ENCODE measurements around the gene TBC1D1.

The TBC1D1 gene

GRCh38 chr4:38163216-38164006 is 272.5 kb downstream of the TBC1D1 start:
- Histone ChIP-seq H3F3A (ENCODE audit: insufficient read depth, low read length) (no peaks in the 10 kb centered on the region), H3K27ac (ENCODE audit: low read depth, low read length, poor library complexity, severe bottlenecking) (no peak overlapping the region), H3K4me2 (ENCODE audit: low read length) (no peak overlapping the region)

GRCh38 chr4:38164346-38164745 is 273.5 kb downstream of the TBC1D1 start:
- Histone ChIP-seq H3K4me3 (ENCODE audit: low read depth, low read length, poor library complexity, severe bottlenecking) (no peak overlapping the region), H3K9me2 (ENCODE audit: low read depth, low read length) (no peaks in the 10 kb centered on the region), H3F3A (ENCODE audit: insufficient read depth, low read length) (no peaks in the 10 kb centered on the region), H3K79me2 (ENCODE audit: insufficient read depth, low read length) (no peaks in the 10 kb centered on the region), H2AFZ (ENCODE audit: low read length) (no peak overlapping the region), H3K27me3 (ENCODE audit: insufficient read depth, low read length) (peaks cover 5% of the 10 kb centered on the region; the same call in 1 of the 2 replicates), H3K9ac (ENCODE audit: low read length) (no peak overlapping the region), H3K9me3 (ENCODE audit: low read length) (0 out of 2 replicates have a peak, but pooled peaks cover 5% of the 10 kb centered on the region), H3K4me2 (ENCODE audit: low read length) (no peak overlapping the region), H3K4me1 (ENCODE audit: insufficient read depth, low read length, severe bottlenecking) (no peaks in the 10 kb centered on the region), H3K27ac (ENCODE audit: low read depth, low read length, poor library complexity, severe bottlenecking) (no peak overlapping the region), H3K36me3 (ENCODE audit: insufficient read depth, low read length) (no peaks in the 10 kb centered on the region; the same call in 1 of the 2 replicates), H4K20me1 (ENCODE audit: insufficient read depth, low read length) (no peaks in the 10 kb centered on the region)
- no peak for TF ChIP-seq EZH2 (IDR thresholded peaks at IDR 0.05; ENCODE audit: borderline replicate concordance, low read length)
- TF ChIP-seq, protein P1, sequence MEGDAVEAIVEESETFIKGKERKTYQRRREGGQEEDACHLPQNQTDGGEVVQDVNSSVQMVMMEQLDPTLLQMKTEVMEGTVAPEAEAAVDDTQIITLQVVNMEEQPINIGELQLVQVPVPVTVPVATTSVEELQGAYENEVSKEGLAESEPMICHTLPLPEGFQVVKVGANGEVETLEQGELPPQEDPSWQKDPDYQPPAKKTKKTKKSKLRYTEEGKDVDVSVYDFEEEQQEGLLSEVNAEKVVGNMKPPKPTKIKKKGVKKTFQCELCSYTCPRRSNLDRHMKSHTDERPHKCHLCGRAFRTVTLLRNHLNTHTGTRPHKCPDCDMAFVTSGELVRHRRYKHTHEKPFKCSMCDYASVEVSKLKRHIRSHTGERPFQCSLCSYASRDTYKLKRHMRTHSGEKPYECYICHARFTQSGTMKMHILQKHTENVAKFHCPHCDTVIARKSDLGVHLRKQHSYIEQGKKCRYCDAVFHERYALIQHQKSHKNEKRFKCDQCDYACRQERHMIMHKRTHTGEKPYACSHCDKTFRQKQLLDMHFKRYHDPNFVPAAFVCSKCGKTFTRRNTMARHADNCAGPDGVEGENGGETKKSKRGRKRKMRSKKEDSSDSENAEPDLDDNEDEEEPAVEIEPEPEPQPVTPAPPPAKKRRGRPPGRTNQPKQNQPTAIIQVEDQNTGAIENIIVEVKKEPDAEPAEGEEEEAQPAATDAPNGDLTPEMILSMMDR (IDR thresholded peaks at IDR 0.05; ENCODE audit: low read length) = no peak

More at GRCh38 chr4:38163216-38164006, 272.5 kb downstream of the TBC1D1 start:
- Histone ChIP-seq H3K9me2 (ENCODE audit: low read depth, low read length) (no peaks in the 10 kb centered on the region), H2AFZ (ENCODE audit: low read length) (no peak overlapping the region), H3K27me3 (ENCODE audit: insufficient read depth, low read length) (peaks cover 5% of the 10 kb centered on the region; the same call in 1 of the 2 replicates), H3K4me1 (ENCODE audit: insufficient read depth, low read length, severe bottlenecking) (no peaks in the 10 kb centered on the region), H3K9ac (ENCODE audit: low read length) (no peak overlapping the region), H3K4me3 (ENCODE audit: low read depth, low read length, poor library complexity, severe bottlenecking) (no peak overlapping the region), H4K20me1 (ENCODE audit: insufficient read depth, low read length) (no peaks in the 10 kb centered on the region), H3K36me3 (ENCODE audit: insufficient read depth, low read length) (no peaks in the 10 kb centered on the region; the same call in 1 of the 2 replicates), H3K9me3 (ENCODE audit: low read length) (0 out of 2 replicates have a peak, but pooled peaks cover 5% of the 10 kb centered on the region), H3K79me2 (ENCODE audit: insufficient read depth, low read length) (no peaks in the 10 kb centered on the region)
- TF ChIP-seq, protein P1 (IDR thresholded peaks at IDR 0.05; ENCODE audit: low read length) = no peak
- no peak for TF ChIP-seq EZH2 (IDR thresholded peaks at IDR 0.05; ENCODE audit: borderline replicate concordance, low read length)

GRCh38 chr4:38166082-38166481 is 275.2 kb downstream of the TBC1D1 start:
- Histone ChIP-seq H3K9me2 (ENCODE audit: low read depth, low read length) (no peaks in the 10 kb centered on the region), H2AFZ (ENCODE audit: low read length) (no peak overlapping the region), H3K4me3 (ENCODE audit: low read depth, low read length, poor library complexity, severe bottlenecking) (no peak overlapping the region), H3K9ac (ENCODE audit: low read length) (no peak overlapping the region), H3K4me1 (ENCODE audit: insufficient read depth, low read length, severe bottlenecking) (no peaks in the 10 kb centered on the region), H3K79me2 (ENCODE audit: insufficient read depth, low read length) (no peaks in the 10 kb centered on the region), H3K27ac (ENCODE audit: low read depth, low read length, poor library complexity, severe bottlenecking) (no peak overlapping the region), H3K4me2 (ENCODE audit: low read length) (no peak overlapping the region), H4K20me1 (ENCODE audit: insufficient read depth, low read length) (no peaks in the 10 kb centered on the region), H3K36me3 (ENCODE audit: insufficient read depth, low read length) (no peaks in the 10 kb centered on the region; the same call in 1 of the 2 replicates), H3K9me3 (ENCODE audit: low read length) (0 out of 2 replicates have a peak, but pooled peaks cover 5% of the 10 kb centered on the region), H3K27me3 (ENCODE audit: insufficient read depth, low read length) (peaks cover 5% of the 10 kb centered on the region; the same call in 1 of the 2 replicates), H3F3A (ENCODE audit: insufficient read depth, low read length) (no peaks in the 10 kb centered on the region)
- TF ChIP-seq EZH2 (IDR thresholded peaks at IDR 0.05; ENCODE audit: borderline replicate concordance, low read length) = no peak
- TF ChIP-seq, protein P1 (IDR thresholded peaks at IDR 0.05; ENCODE audit: low read length) = no peak
